ENCODE measurements around the gene TEAD1. TPM values are rescaled to one million over a fixed set of nuclear protein-coding genes. Genes with fewer than 3 reads are reported as not detected.

TEAD1 gene
- total RNA-seq, 6 experiments from 2014 or later: 218 to 252 (median 227) TPM

- Mint-ChIP-seq H3K27me3 (ENCODE audit: insufficient read depth) (peaks cover 8% of the 10 kb centered on the region), H3K27ac (no peak overlapping the region), H3K4me1 (ENCODE audit: low read depth) (peaks cover 23% of the 10 kb centered on the region), H3K9me3 (no peaks in the 10 kb centered on the region), H3K36me3 (ENCODE audit: low read depth) (peaks cover 9% of the 10 kb centered on the region), H3K4me3 (no peak overlapping the region)
- TF ChIP-seq CTCF (IDR thresholded peaks at IDR 0.05): no peak
- DNase-seq: no peak
Measured at GRCh38 chr11:12664385-12664784, 9.8 kb upstream of the TEAD1 start.

GRCh38 chr11:12666915-12667314 is 7.3 kb upstream of the TEAD1 start:
- DNase-seq: no peak
- H3K27ac Mint-ChIP-seq: no peak overlapping the region
- TF ChIP-seq CTCF (IDR thresholded peaks at IDR 0.05): no peak
- H3K4me3 Mint-ChIP-seq: no peak overlapping the region
- H3K36me3 Mint-ChIP-seq (ENCODE audit: low read depth): peaks cover 9% of the 10 kb centered on the region
- peaks cover 5% of the 10 kb centered on the region; the same call in 1 of the 2 replicates for H3K27me3 Mint-ChIP-seq (ENCODE audit: insufficient read depth)
- H3K4me1 Mint-ChIP-seq (ENCODE audit: low read depth): peaks cover 44% of the 10 kb centered on the region
- no peaks in the 10 kb centered on the region for H3K9me3 Mint-ChIP-seq

- peaks cover 5% of the 10 kb centered on the region; the same call in 1 of the 2 replicates for H3K27me3 Mint-ChIP-seq (ENCODE audit: insufficient read depth)
- H3K4me1 Mint-ChIP-seq (ENCODE audit: low read depth): peaks cover 49% of the 10 kb centered on the region
- TF ChIP-seq CTCF (IDR thresholded peaks at IDR 0.05): no peak
- H3K27ac Mint-ChIP-seq: no peak overlapping the region
- H3K4me3 Mint-ChIP-seq: no peak overlapping the region
- H3K9me3 Mint-ChIP-seq: no peaks in the 10 kb centered on the region
- peaks cover 9% of the 10 kb centered on the region for H3K36me3 Mint-ChIP-seq (ENCODE audit: low read depth)
- DNase-seq: no peak
Measured at GRCh38 chr11:12667646-12668045, 6.6 kb upstream of the TEAD1 start.

GRCh38 chr11:12668166-12668565 is 6.1 kb upstream of the TEAD1 start:
- Mint-ChIP-seq H3K4me1 (ENCODE audit: low read depth) (peaks cover 51% of the 10 kb centered on the region), H3K27ac (no peak overlapping the region), H3K9me3 (no peaks in the 10 kb centered on the region), H3K36me3 (ENCODE audit: low read depth) (peaks cover 9% of the 10 kb centered on the region), H3K27me3 (ENCODE audit: insufficient read depth) (peaks cover 5% of the 10 kb centered on the region; the same call in 1 of the 2 replicates), H3K4me3 (no peak overlapping the region)
- TF ChIP-seq CTCF (IDR thresholded peaks at IDR 0.05): no peak
- no peak for DNase-seq

GRCh38 chr11:12669930-12670329 is 4.3 kb upstream of the TEAD1 start:
- TF ChIP-seq CTCF (IDR thresholded peaks at IDR 0.05): no peak
- peaks cover 50% of the 10 kb centered on the region for H3K4me1 Mint-ChIP-seq (ENCODE audit: low read depth)
- H3K9me3 Mint-ChIP-seq: no peaks in the 10 kb centered on the region
- H3K36me3 Mint-ChIP-seq (ENCODE audit: low read depth): peaks cover 9% of the 10 kb centered on the region
- no peak overlapping the region for H3K4me3 Mint-ChIP-seq
- H3K27ac Mint-ChIP-seq: no peak overlapping the region
- DNase-seq: no peak
- peaks cover 2% of the 10 kb centered on the region for H3K27me3 Mint-ChIP-seq (ENCODE audit: insufficient read depth)

GRCh38 chr11:12671370-12671769 is 2.9 kb upstream of the TEAD1 start:
- Mint-ChIP-seq H3K27ac (no peak overlapping the region), H3K9me3 (no peaks in the 10 kb centered on the region), H3K36me3 (ENCODE audit: low read depth) (peaks cover 16% of the 10 kb centered on the region), H3K27me3 (ENCODE audit: insufficient read depth) (peaks cover 2% of the 10 kb centered on the region; the same call in 1 of the 2 replicates), H3K4me3 (no peak overlapping the region), H3K4me1 (ENCODE audit: low read depth) (peaks cover 50% of the 10 kb centered on the region)
- no peak for DNase-seq
- no peak for TF ChIP-seq CTCF (IDR thresholded peaks at IDR 0.05)

Data from HFFc6 (cell line).